GM19193 (cell line): ENCODE data around the gene MAP3K15.

Experiments used
- POLR2A ChIP-seq: IDR thresholded peaks from 4 replicates; pipeline ENCODE4 v1.6.1; 2011; ENCODE audit not compliant: insufficient read depth, insufficient read length; ENCODE audit errors: extremely low read depth

Gene MAP3K15

GRCh38 chrX:19343085-19343534 is 172.2 kb downstream of the MAP3K15 start:
- no peak for TF ChIP-seq POLR2A

GRCh38 chrX:19342331-19342906 is 172.9 kb downstream of the MAP3K15 start:
- TF ChIP-seq POLR2A, result no peak

GRCh38 chrX:19334945-19335626 is 180.2 kb downstream of the MAP3K15 start:
- no peak for TF ChIP-seq POLR2A

GRCh38 chrX:19332983-19333382 is 182.3 kb downstream of the MAP3K15 start:
- no peak for TF ChIP-seq POLR2A

- TF ChIP-seq POLR2A, result no peak
Observed at GRCh38 chrX:19331831-19332230, 183.5 kb downstream of the MAP3K15 start.

GRCh38 chrX:19326567-19326966 is 188.7 kb downstream of the MAP3K15 start:
- no peak for TF ChIP-seq POLR2A
